ENCODE measurements around the gene MED8.

MED8 gene

DNA sequence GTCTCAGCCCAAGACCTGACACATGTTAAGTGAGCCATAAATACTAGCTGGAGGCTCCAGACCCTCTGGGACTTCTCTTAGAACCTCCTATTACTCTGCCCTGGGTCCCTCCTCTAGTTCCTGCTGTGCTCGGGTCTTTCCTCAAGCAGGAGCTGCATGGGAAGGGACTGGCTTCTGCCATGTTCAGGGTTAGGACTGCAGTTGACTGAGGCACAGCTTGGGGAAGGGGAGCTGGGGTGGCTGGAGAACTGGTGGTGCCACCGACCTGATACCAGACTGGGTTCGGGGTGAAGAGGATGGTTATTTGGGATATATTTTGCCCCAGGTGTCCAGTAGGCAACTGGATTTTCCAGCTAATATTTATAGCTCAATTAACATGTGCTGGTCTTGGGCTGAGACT is 48.4 kb upstream of the MED8 start:
- TF ChIP-seq, protein P1, sequence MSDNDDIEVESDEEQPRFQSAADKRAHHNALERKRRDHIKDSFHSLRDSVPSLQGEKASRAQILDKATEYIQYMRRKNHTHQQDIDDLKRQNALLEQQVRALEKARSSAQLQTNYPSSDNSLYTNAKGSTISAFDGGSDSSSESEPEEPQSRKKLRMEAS (IDR thresholded peaks at IDR 0.05), result no peak
- TF ChIP-seq, protein P2, sequence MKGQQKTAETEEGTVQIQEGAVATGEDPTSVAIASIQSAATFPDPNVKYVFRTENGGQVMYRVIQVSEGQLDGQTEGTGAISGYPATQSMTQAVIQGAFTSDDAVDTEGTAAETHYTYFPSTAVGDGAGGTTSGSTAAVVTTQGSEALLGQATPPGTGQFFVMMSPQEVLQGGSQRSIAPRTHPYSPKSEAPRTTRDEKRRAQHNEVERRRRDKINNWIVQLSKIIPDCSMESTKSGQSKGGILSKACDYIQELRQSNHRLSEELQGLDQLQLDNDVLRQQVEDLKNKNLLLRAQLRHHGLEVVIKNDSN (IDR thresholded peaks at IDR 0.05), result no peak
- TF ChIP-seq ZBTB7A (IDR thresholded peaks at IDR 0.05; ENCODE audit: low read depth), result no peak
- no peak for TF ChIP-seq TCF12 (IDR thresholded peaks at IDR 0.05; ENCODE audit: low read depth)
- TF ChIP-seq REST (IDR thresholded peaks at IDR 0.05; ENCODE audit: low read depth), result no peak
- TF ChIP-seq CREB1 (IDR thresholded peaks at IDR 0.05; ENCODE audit: low read depth), result no peak

DNA sequence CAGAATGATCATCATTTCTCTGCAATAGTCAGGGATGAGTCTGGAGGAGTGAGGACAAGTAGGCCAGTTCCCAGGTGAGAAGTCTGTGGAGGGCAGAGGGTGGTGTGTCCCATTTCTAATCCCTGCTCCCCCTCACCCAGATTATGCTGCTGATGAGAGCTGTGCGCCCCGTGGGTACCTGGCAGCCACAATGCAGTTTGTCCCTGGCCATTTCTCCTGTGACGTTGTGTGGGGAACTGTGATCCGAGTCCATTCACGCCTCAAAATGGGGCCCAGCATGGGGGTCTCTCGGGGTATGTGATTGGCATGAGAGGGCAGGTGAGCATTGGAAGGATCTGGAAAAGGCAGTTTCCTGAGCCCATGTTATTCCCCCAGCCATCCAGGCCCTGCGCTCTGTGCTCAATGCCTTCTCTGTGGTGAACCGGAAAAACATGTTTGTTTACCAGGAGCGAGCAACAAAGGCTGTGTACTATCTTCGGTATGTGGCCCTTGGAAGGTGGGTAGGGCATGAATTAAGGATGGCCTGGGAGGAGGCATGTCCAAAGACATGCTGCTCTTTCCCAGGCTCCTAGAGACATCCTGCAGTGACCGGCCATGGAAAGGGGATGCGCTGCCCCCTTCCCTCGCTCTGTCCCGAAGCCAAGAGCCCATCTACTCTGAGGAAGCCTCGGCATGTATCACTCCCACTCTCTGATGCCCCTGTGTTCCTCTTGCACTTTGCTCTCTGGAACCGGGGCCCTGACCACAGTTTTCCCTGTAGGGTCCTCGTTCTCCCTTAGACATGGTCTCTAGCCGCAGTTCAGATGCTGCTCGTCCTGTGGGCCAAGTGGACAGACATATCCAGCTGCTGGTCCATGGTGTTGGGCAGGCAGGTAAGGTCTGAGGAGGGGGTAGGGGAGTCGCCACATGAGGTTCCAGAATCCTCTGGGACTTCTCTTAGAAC is 47.7 kb upstream of the MED8 start:
- TF ChIP-seq, protein P2 (IDR thresholded peaks at IDR 0.05), result no peak
- TF ChIP-seq EP300 (IDR thresholded peaks at IDR 0.05; ENCODE audit: borderline replicate concordance), result no peak
- no peak for TF ChIP-seq CEBPB (IDR thresholded peaks at IDR 0.05)
- no peak for TF ChIP-seq REST (IDR thresholded peaks at IDR 0.05; ENCODE audit: low read depth)
- no peak for TF ChIP-seq CREB1 (IDR thresholded peaks at IDR 0.05; ENCODE audit: low read depth)
- no peak for TF ChIP-seq TEAD4 (IDR thresholded peaks at IDR 0.05)
- TF ChIP-seq TAF1 (IDR thresholded peaks at IDR 0.05; ENCODE audit: low read depth), result no peak
- no peak for TF ChIP-seq RAD21 (IDR thresholded peaks at IDR 0.05; ENCODE audit: low read depth)
- TF ChIP-seq FOXM1 (IDR thresholded peaks at IDR 0.05; ENCODE audit: borderline replicate concordance, low read depth), result no peak

- no peak for TF ChIP-seq EGR1 (IDR thresholded peaks at IDR 0.05)
- TF ChIP-seq ZBTB7A (IDR thresholded peaks at IDR 0.05; ENCODE audit: low read depth), result no peak
- TF ChIP-seq, protein P2 (IDR thresholded peaks at IDR 0.05), result no peak
- TF ChIP-seq CEBPB (IDR thresholded peaks at IDR 0.05), result no peak
- no peak for TF ChIP-seq TAF1 (IDR thresholded peaks at IDR 0.05; ENCODE audit: low read depth)
- no peak for TF ChIP-seq REST (IDR thresholded peaks at IDR 0.05; ENCODE audit: low read depth)
- TF ChIP-seq, protein P1 (IDR thresholded peaks at IDR 0.05), result no peak
- no peak for TF ChIP-seq FOXM1 (IDR thresholded peaks at IDR 0.05; ENCODE audit: borderline replicate concordance, low read depth)
- TF ChIP-seq CREB1 (IDR thresholded peaks at IDR 0.05; ENCODE audit: low read depth), result no peak
- TF ChIP-seq EP300 (IDR thresholded peaks at IDR 0.05; ENCODE audit: borderline replicate concordance), result no peak
- TF ChIP-seq TCF12 (IDR thresholded peaks at IDR 0.05; ENCODE audit: low read depth), result no peak
- TF ChIP-seq RAD21 (IDR thresholded peaks at IDR 0.05; ENCODE audit: low read depth), result no peak
- no peak for TF ChIP-seq TEAD4 (IDR thresholded peaks at IDR 0.05)
- TF ChIP-seq YY1 (IDR thresholded peaks at IDR 0.05; ENCODE audit: low read depth), result no peak
- no peak for TF ChIP-seq NFIC (IDR thresholded peaks at IDR 0.05)
Measured at GRCh38 chr1:43436371-43436770, 46.8 kb upstream of the MED8 start.

Measured in Ishikawa (cell line).